ENCODE measurements around the gene CHST3.
A peak's percentile ranks its signal among the peaks of the same experiment; 100 is the strongest.
"Not testable (repeated sequence)": the region's sequence is repeated elsewhere in the genome, so short reads cannot be mapped to it uniquely, and the experiment has no call there.

The CHST3 gene

GRCh38 chr10:71975087-71975870, 11.1 kb downstream of the CHST3 start:
- Histone ChIP-seq H3K36me3 (ENCODE audit: insufficient read depth, low read length) (no peaks in the 10 kb centered on the region), H4K20me1 (ENCODE audit: insufficient read depth, low read length, poor library complexity, severe bottlenecking) (no peaks in the 10 kb centered on the region), H3K79me2 (ENCODE audit: insufficient read depth, low read length) (no peaks in the 10 kb centered on the region), H2AFZ (ENCODE audit: low read length) (0 out of 2 replicates have a peak overlapping the region, but pooled peaks have one; percentile 67), H3K4me1 (ENCODE audit: insufficient read depth, low read length, poor library complexity, severe bottlenecking) (no peaks in the 10 kb centered on the region), H3F3A (ENCODE audit: low read depth) (no peaks in the 10 kb centered on the region), H3K9me2 (replicated peaks; ENCODE audit: low read depth, low read length) (no peaks in the 10 kb centered on the region), H3K4me3 (ENCODE audit: low read length, poor library complexity, severe bottlenecking) (no peak overlapping the region), H3K27me3 (ENCODE audit: insufficient read depth, low read length, poor library complexity, severe bottlenecking) (no peaks in the 10 kb centered on the region), H3K4me2 (ENCODE audit: low read depth, low read length, poor library complexity, severe bottlenecking) (no peak overlapping the region), H3K9me3 (ENCODE audit: insufficient read depth, low read depth, low read length) (no peaks in the 10 kb centered on the region), H3K9ac (ENCODE audit: low read depth, low read length, poor library complexity, severe bottlenecking) (no peak overlapping the region)
- TF ChIP-seq CTCF (conservative IDR thresholded peaks at IDR 0.05; ENCODE audit: low read length) (no peak), EZH2phosphoT487 (IDR thresholded peaks at IDR 0.05; ENCODE audit: borderline replicate concordance) (no peak)

GRCh38 chr10:71975871-71976725, 11.9 kb downstream of the CHST3 start:
- H3K4me1 ChIP-seq (ENCODE audit: insufficient read depth, low read length, poor library complexity, severe bottlenecking) = no peaks in the 10 kb centered on the region
- H4K20me1 ChIP-seq (ENCODE audit: insufficient read depth, low read length, poor library complexity, severe bottlenecking) = no peaks in the 10 kb centered on the region
- no peak overlapping the region for H3K4me2 ChIP-seq (ENCODE audit: low read depth, low read length, poor library complexity, severe bottlenecking)
- 0 out of 2 replicates have a peak overlapping the region, but pooled peaks have one; percentile 67 for H2AFZ ChIP-seq (ENCODE audit: low read length)
- no peak overlapping the region for H3K4me3 ChIP-seq (ENCODE audit: low read length, poor library complexity, severe bottlenecking)
- no peaks in the 10 kb centered on the region for H3K9me3 ChIP-seq (ENCODE audit: insufficient read depth, low read depth, low read length)
- no peak overlapping the region for H3K9ac ChIP-seq (ENCODE audit: low read depth, low read length, poor library complexity, severe bottlenecking)
- H3K79me2 ChIP-seq (ENCODE audit: insufficient read depth, low read length) = no peaks in the 10 kb centered on the region
- no peaks in the 10 kb centered on the region for H3K27me3 ChIP-seq (ENCODE audit: insufficient read depth, low read length, poor library complexity, severe bottlenecking)
- TF ChIP-seq CTCF (conservative IDR thresholded peaks at IDR 0.05; ENCODE audit: low read length) (no peak), EZH2phosphoT487 (IDR thresholded peaks at IDR 0.05; ENCODE audit: borderline replicate concordance) (no peak)
- no peaks in the 10 kb centered on the region for H3K36me3 ChIP-seq (ENCODE audit: insufficient read depth, low read length)
- H3K9me2 ChIP-seq (replicated peaks; ENCODE audit: low read depth, low read length) = no peaks in the 10 kb centered on the region
- H3F3A ChIP-seq (ENCODE audit: low read depth) = no peaks in the 10 kb centered on the region

GRCh38 chr10:71977614-71977903, 13.4 kb downstream of the CHST3 start:
- not testable (repeated sequence) for H3K4me3 ChIP-seq (ENCODE audit: low read length, poor library complexity, severe bottlenecking); H3K9me3 ChIP-seq (ENCODE audit: insufficient read depth, low read depth, low read length); H3K9ac ChIP-seq (ENCODE audit: low read depth, low read length, poor library complexity, severe bottlenecking); H4K20me1 ChIP-seq (ENCODE audit: insufficient read depth, low read length, poor library complexity, severe bottlenecking); H3K4me1 ChIP-seq (ENCODE audit: insufficient read depth, low read length, poor library complexity, severe bottlenecking); H3K4me2 ChIP-seq (ENCODE audit: low read depth, low read length, poor library complexity, severe bottlenecking); H3K27me3 ChIP-seq (ENCODE audit: insufficient read depth, low read length, poor library complexity, severe bottlenecking); H2AFZ ChIP-seq (ENCODE audit: low read length); H3F3A ChIP-seq (ENCODE audit: low read depth); H3K36me3 ChIP-seq (ENCODE audit: insufficient read depth, low read length); H3K9me2 ChIP-seq (replicated peaks; ENCODE audit: low read depth, low read length); H3K79me2 ChIP-seq (ENCODE audit: insufficient read depth, low read length)
